K562 (cell line): Measurements from ENCODE around the gene CD101. TPM values are rescaled to one million over a fixed set of nuclear protein-coding genes. Genes with fewer than 3 reads are reported as not detected.

ENCODE experiments used
- ATAC-seq: fragments of 200-7000 bp; cut with Tn5 transposase; 3 replicates; pipeline ENCODE4 v1.9.1; 2020; ENCODE audit warnings: moderate library complexity
- BruUV-seq: library from RNA; stranded (reverse); fragments of 400-500 nt; replicated peaks from 2 replicates; lab custom pipeline; 2021; lab: Mats Ljungman, UMichigan
- CTCF ChIA-PET: fragments of 300-600 bp; formaldehyde crosslinking; extraction: SDS; loops from one replicate; lab custom pipeline; 2021; ENCODE audit warnings: low intra/inter-chr PET ratio; lab: Yijun Ruan, JAX
- POLR2A ChIA-PET: fragments of 300-600, 350-650 bp; sonication (Branson Sonifier 250); formaldehyde crosslinking; extraction: SDS; loops from one replicate; lab custom pipeline; 2021; ENCODE audit warnings: antibody characterized with exemption, inconsistent platforms; lab: Yijun Ruan, JAX
- DNase-seq, 4 experiments: peaks; one replicate each; pipeline versions ENCODE4 v3.0.0 to v3.0.0-alpha.2; 2011 to 2018; ENCODE audit warnings: low spot score in 3 of 4, mixed read lengths in 3 of 4; ENCODE audit errors: extremely low read depth in 1 of 4
- FAIRE-seq: peaks from 2 replicates; lab custom pipeline; 2011; peaks lifted over from hg19 to GRCh38; lab: Jason Lieb, UNC
- H2AFZ ChIP-seq: 2 replicates; pipeline ENCODE4 v1.6.0; 2011; ENCODE audit warnings: low read depth, low read length, control low read depth, inconsistent platforms
- H3K27ac ChIP-seq: fragments of 200-600 bp; 3 replicates; pipeline ENCODE4 v1.8.0; 2011; ENCODE audit warnings: low read depth, mild to moderate bottlenecking, control low read depth, inconsistent platforms, low read length, moderate library complexity, mixed read lengths; ENCODE audit errors: extremely low read depth
- H3K27me3 ChIP-seq, 2 experiments: fragments of 300-600 bp in 1 of 2; 2 replicates in 1 of 2; 3 replicates in 1 of 2; pipeline versions ENCODE4 v1.6.0 to v1.8.0; 2011; ENCODE audit warnings: inconsistent platforms in 2 of 2, low read length in 2 of 2, mild to moderate bottlenecking in 1 of 2, mixed read lengths in 1 of 2, moderate library complexity in 1 of 2; ENCODE audit not compliant: control insufficient read depth in 2 of 2, insufficient read depth in 2 of 2
- H3K36me3 ChIP-seq: fragments of 300-600 bp; 3 replicates; pipeline ENCODE4 v1.8.0; 2011; ENCODE audit warnings: mild to moderate bottlenecking, low read length, inconsistent platforms; ENCODE audit not compliant: control insufficient read depth, insufficient read depth
- H3K4me1 ChIP-seq, 2 experiments: fragments of 200-600 bp in 1 of 2; replicated peaks in 1 of 2; 2 replicates in 1 of 2; 3 replicates in 1 of 2; pipeline versions ENCODE4 v1.5.1 to v1.8.0; 2011; ENCODE audit warnings: inconsistent platforms in 2 of 2, low read length in 2 of 2, mild to moderate bottlenecking in 1 of 2, mixed read lengths in 1 of 2, moderate library complexity in 1 of 2; ENCODE audit not compliant: control insufficient read depth in 2 of 2, insufficient read depth in 2 of 2
- H3K4me2 ChIP-seq: 2 replicates; pipeline ENCODE4 v1.6.1; 2011; ENCODE audit warnings: low read length, control low read depth, inconsistent platforms, mixed read lengths; ENCODE audit not compliant: insufficient read depth
- H3K4me3 ChIP-seq: fragments of 200-600 bp; sonication (generic), shearing (Covaris generic); 2 replicates; pipeline ENCODE4 v1.5.1; 2016; ENCODE audit warnings: control low read depth, inconsistent platforms
- H3K79me2 ChIP-seq: fragments of 200-600 bp; 3 replicates; pipeline ENCODE4 v1.8.0; 2011; ENCODE audit warnings: low read length, inconsistent platforms; ENCODE audit not compliant: control insufficient read depth, insufficient read depth
- H3K9ac ChIP-seq, 2 experiments: 2 replicates each; pipeline versions ENCODE4 v1.6.0 to v1.6.1; 2011; ENCODE audit warnings: low read depth in 2 of 2, low read length in 2 of 2, control low read depth in 1 of 2, inconsistent platforms in 1 of 2, mild to moderate bottlenecking in 1 of 2, mixed read lengths in 1 of 2; ENCODE audit not compliant: insufficient read depth in 1 of 2
- H3K9me1 ChIP-seq: one replicate; pipeline ENCODE4 v1.6.0; 2011; ENCODE audit warnings: inconsistent platforms, mild to moderate bottlenecking, low read length, moderate library complexity; ENCODE audit not compliant: control insufficient read depth, insufficient read depth
- H3K9me3 ChIP-seq: replicated peaks from 2 replicates; pipeline ENCODE4 v1.5.1; 2011; ENCODE audit warnings: low read depth, low read length, inconsistent platforms; ENCODE audit not compliant: control insufficient read depth, insufficient read depth
- H4K20me1 ChIP-seq: replicated peaks from 2 replicates; pipeline ENCODE4 v1.6.1; 2011; ENCODE audit warnings: low read length, inconsistent platforms, mixed read lengths; ENCODE audit not compliant: control insufficient read depth, insufficient read depth
- GABPB2 ChIP-seq: fragments of 250-450 bp; sonication (Bioruptor Pico); conservative IDR thresholded peaks from 2 replicates; pipeline ENCODE4 v1.5.1; 2021; ENCODE audit warnings: mild to moderate bottlenecking
- NCOR1 ChIP-seq: fragments of 450-650 bp; IDR thresholded peaks from 2 replicates; pipeline ENCODE4 v1.6.1; 2016; ENCODE audit warnings: mild to moderate bottlenecking, moderate library complexity
- PHF8 ChIP-seq: fragments of 200-600 bp; sonication (generic); IDR thresholded peaks from 2 replicates; pipeline ENCODE4 v1.6.1; 2012; ENCODE audit warnings: mixed run types, mild to moderate bottlenecking, inconsistent platforms, low read length, moderate library complexity, borderline replicate concordance
- ZNF584 ChIP-seq: fragments of 200-800 bp; sonication (Bioruptor generic); IDR thresholded peaks from 2 replicates; pipeline ENCODE4 v1.6.1; 2016; ENCODE audit warnings: low read depth, mild to moderate bottlenecking, missing genetic modification characterization, missing compliant biosample characterization
- WGBS: fragments of 100-300 bp; shearing (Covaris generic); methylation state at CpG from one replicate; pipeline ENCODE4 v1.1.6; 2016; ENCODE audit warnings: low coverage, mixed read lengths; ENCODE audit not compliant: insufficient coverage; ENCODE audit errors: missing lambda C conversion rate; 5-methylcytosine and 5-hydroxymethylcytosine counted together
- in situ Hi-C: fragments of 300-500 bp; cut with MboI; formaldehyde crosslinking; loops from 4 replicates; pipeline ENCODE4 v1.15.0; 2018; ENCODE audit warnings: inconsistent platforms, mixed read lengths
- intact Hi-C: fragments of 100-400 bp; cut with micrococcal nuclease; formaldehyde crosslinking; loops from 2 replicates; pipeline ENCODE4 v1.14.2; 2022
- polyA plus RNA-seq, 8 experiments: library from polyadenylated mRNA; depleted of rRNA in 4 of 8; stranded (reverse) in 5 of 8; unstranded in 3 of 8; fragments of >200 nt; fragmentation: Nextera tagmentation in 2 of 8; fragmentation: Illumina TruSeq in 1 of 8; extraction: Ambion mirVana in 2 of 8; extraction: Trizol in 1 of 8; gene quantifications; 2 replicates each; pipeline versions ENCODE4 v1.2.1 to v1.2.3, GENCODE V29; 2011 to 2014; ENCODE audit warnings: inconsistent platforms in 1 of 8, missing spikeins in 1 of 8
- total RNA-seq, 7 experiments: library from RNA; depleted of rRNA in 6 of 7; stranded (reverse); fragments of >200 nt in 6 of 7; fragmentation: Illumina TruSeq in 2 of 7; extraction: Trizol in 2 of 7; gene quantifications; 2 replicates each; pipeline versions ENCODE4 v1.2.1 to v1.2.3, GENCODE V29; 2011 to 2021; ENCODE audit warnings: low replicate concordance in 1 of 7
- TF ChIP-seq, protein P1 (sequence below): sonication (generic); formaldehyde crosslinking; IDR thresholded peaks from 2 replicates; pipeline ENCODE4 v1.8.0; 2023; ENCODE audit warnings: mild to moderate bottlenecking, missing genetic modification reagents

The CD101 gene
- total and polyA plus RNA-seq, 9 of the 15 experiments (the other 6 are each of a cell fraction or from before 2014, with no cell fraction given) = 0.04 to 1.1 (median 0.20) TPM

DNA sequence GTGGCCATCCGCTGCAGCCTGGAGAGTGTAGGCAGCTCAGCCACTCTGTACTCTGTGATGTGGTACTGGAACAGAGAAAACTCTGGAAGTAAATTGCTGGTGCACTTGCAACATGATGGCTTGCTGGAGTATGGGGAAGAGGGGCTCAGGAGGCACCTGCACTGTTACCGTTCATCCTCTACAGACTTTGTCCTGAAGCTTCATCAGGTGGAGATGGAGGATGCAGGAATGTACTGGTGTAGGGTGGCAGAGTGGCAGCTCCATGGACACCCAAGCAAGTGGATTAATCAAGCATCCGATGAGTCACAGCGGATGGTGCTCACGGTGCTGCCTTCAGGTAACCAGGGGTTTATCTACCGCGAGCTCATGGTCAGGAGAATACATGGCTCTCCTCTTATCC lies 24.0 kb downstream of the CD101 start (continued):
- TF ChIP-seq GABPB2 (CRISPR knock-in tag) = no peak
- TF ChIP-seq PHF8 = no peak
- TF ChIP-seq, protein P1, sequence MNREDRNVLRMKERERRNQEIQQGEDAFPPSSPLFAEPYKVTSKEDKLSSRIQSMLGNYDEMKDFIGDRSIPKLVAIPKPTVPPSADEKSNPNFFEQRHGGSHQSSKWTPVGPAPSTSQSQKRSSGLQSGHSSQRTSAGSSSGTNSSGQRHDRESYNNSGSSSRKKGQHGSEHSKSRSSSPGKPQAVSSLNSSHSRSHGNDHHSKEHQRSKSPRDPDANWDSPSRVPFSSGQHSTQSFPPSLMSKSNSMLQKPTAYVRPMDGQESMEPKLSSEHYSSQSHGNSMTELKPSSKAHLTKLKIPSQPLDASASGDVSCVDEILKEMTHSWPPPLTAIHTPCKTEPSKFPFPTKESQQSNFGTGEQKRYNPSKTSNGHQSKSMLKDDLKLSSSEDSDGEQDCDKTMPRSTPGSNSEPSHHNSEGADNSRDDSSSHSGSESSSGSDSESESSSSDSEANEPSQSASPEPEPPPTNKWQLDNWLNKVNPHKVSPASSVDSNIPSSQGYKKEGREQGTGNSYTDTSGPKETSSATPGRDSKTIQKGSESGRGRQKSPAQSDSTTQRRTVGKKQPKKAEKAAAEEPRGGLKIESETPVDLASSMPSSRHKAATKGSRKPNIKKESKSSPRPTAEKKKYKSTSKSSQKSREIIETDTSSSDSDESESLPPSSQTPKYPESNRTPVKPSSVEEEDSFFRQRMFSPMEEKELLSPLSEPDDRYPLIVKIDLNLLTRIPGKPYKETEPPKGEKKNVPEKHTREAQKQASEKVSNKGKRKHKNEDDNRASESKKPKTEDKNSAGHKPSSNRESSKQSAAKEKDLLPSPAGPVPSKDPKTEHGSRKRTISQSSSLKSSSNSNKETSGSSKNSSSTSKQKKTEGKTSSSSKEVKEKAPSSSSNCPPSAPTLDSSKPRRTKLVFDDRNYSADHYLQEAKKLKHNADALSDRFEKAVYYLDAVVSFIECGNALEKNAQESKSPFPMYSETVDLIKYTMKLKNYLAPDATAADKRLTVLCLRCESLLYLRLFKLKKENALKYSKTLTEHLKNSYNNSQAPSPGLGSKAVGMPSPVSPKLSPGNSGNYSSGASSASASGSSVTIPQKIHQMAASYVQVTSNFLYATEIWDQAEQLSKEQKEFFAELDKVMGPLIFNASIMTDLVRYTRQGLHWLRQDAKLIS (CRISPR knock-in tag) = no peak

DNA sequence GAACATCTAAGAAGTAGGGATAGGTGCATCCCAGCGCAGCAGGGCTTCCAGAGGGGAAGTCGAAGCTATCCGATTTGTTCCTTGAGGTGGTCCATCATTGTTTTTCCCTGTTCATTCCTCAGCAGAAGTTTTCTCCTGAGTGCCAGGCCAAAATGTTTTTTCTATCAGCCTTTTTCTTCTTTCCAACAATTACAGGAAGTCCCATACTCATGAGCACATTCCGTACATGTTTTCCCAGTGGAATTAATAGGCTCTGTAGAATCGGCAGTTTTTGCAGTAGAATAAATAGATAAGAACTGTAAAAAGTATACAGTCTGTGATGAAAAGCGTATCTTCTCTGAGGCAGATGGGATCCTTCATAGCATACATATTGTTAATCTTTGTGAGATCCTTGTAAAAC lies 24.8 kb downstream of the CD101 start:
- Histone ChIP-seq H3K4me1 (peaks cover 0 to 4% of the 10 kb centered on the region in 2 experiments; a peak in 2 of 5 replicates), H3K9ac (no peak overlapping the region), H3K9me1 (no peaks in the 10 kb centered on the region), H3K27ac (no peak overlapping the region), H4K20me1 (no peaks in the 10 kb centered on the region), H3K27me3 (peaks cover 6 to 24% of the 10 kb centered on the region in 2 experiments), H3K9me3 (no peaks in the 10 kb centered on the region), H3K79me2 (no peaks in the 10 kb centered on the region), H3K4me2 (no peak overlapping the region), H2AFZ (no peak overlapping the region), H3K36me3 (no peaks in the 10 kb centered on the region), H3K4me3 (no peak overlapping the region)
- ATAC-seq (no peak), FAIRE-seq (no peak), DNase-seq (no peak)
- in situ Hi-C loops (no loop called here), intact Hi-C loops (no loop called here)
- no peak for TF ChIP-seq ZNF584 (CRISPR knock-in tag)
- no peak for TF ChIP-seq NCOR1
- ChIA-PET POLR2A (interaction anchor here (2.2 kb wide), 1 partner anchor 19 kb away, joined by 6 read pairs; no protein-coding TSS in a partner anchor), CTCF (no interaction called here)
- WGBS = 14% methylated on average over 6 of the region's 6 CpGs
- BruUV-seq = no TSS peak
